Panc1 (cell line): ENCODE results near the gene EFCAB3.
"Not testable (repeated sequence)": the region's sequence is repeated elsewhere in the genome, so short reads cannot be mapped to it uniquely, and the experiment has no call there.

Experiments
- POLR2AphosphoS5 ChIP-seq: IDR thresholded peaks from 2 replicates; pipeline ENCODE4 v1.6.1; 2012; ENCODE audit warnings: mild to moderate bottlenecking, low read depth, low read length, moderate library complexity
- SIN3A ChIP-seq: IDR thresholded peaks from 2 replicates; pipeline ENCODE4 v1.6.1; 2012; ENCODE audit warnings: low read depth, mild to moderate bottlenecking, low read length, moderate library complexity, borderline replicate concordance; ENCODE audit not compliant: insufficient read depth
- TCF7L2 ChIP-seq: IDR thresholded peaks from 2 replicates; pipeline ENCODE4 v1.6.1; 2011; ENCODE audit warnings: mild to moderate bottlenecking, low read depth, low read length, inconsistent platforms
- TF ChIP-seq, protein P1 (sequence below): fragments of 450-650 bp; IDR thresholded peaks from 2 replicates; pipeline ENCODE4 v1.5.1; 2017; ENCODE audit warnings: mild to moderate bottlenecking

GRCh38 chr17:62435251-62435650 is 54.9 kb downstream of the EFCAB3 start:
- not testable (repeated sequence) for TF ChIP-seq POLR2AphosphoS5, SIN3A, TCF7L2
- TF ChIP-seq, protein P1, sequence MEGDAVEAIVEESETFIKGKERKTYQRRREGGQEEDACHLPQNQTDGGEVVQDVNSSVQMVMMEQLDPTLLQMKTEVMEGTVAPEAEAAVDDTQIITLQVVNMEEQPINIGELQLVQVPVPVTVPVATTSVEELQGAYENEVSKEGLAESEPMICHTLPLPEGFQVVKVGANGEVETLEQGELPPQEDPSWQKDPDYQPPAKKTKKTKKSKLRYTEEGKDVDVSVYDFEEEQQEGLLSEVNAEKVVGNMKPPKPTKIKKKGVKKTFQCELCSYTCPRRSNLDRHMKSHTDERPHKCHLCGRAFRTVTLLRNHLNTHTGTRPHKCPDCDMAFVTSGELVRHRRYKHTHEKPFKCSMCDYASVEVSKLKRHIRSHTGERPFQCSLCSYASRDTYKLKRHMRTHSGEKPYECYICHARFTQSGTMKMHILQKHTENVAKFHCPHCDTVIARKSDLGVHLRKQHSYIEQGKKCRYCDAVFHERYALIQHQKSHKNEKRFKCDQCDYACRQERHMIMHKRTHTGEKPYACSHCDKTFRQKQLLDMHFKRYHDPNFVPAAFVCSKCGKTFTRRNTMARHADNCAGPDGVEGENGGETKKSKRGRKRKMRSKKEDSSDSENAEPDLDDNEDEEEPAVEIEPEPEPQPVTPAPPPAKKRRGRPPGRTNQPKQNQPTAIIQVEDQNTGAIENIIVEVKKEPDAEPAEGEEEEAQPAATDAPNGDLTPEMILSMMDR: not testable (repeated sequence)
